Right atrium auricular region (tissue), 2 donors: ENCODE results near the gene RPH3AL. TPM values are rescaled to one million over a fixed set of nuclear protein-coding genes. Genes with fewer than 3 reads are reported as not detected.
"Not testable (repeated sequence)": the region's sequence is repeated elsewhere in the genome, so short reads cannot be mapped to it uniquely, and the experiment has no call there.

Source experiments
- DNase-seq: peaks from one replicate; pipeline ENCODE4 v3.0.0-alpha.2; 2019; ENCODE audit warnings: low spot score
- H3K27ac ChIP-seq, 2 donors: fragments of 200-600 bp; sonication (generic); 1 replicate in 1 of 2; 2 replicates in 1 of 2; pipeline ENCODE4 v1.5.1; 2016 to 2019
- H3K27me3 ChIP-seq, 2 donors: fragments of 200-600 bp; sonication (generic); one replicate each; pipeline versions ENCODE4 v1.5.1 to v1.6.0; 2017 to 2019
- H3K36me3 ChIP-seq: fragments of 200-600 bp; sonication (generic); one replicate; pipeline ENCODE4 v1.5.1; 2016
- H3K4me1 ChIP-seq, 2 donors: fragments of 200-600 bp; sonication (generic); one replicate each; pipeline versions ENCODE4 v1.5.1 to v1.6.0; 2017 to 2019
- H3K4me3 ChIP-seq, 2 donors: fragments of 200-600 bp; sonication (generic); 1 replicate in 1 of 2; 2 replicates in 1 of 2; pipeline ENCODE4 v1.5.1; 2017 to 2019; ENCODE audit warnings: mild to moderate bottlenecking in 1 of 2, moderate library complexity in 1 of 2
- H3K9me3 ChIP-seq, 2 donors: fragments of 200-600 bp; sonication (generic); one replicate each; pipeline ENCODE4 v1.5.1; 2019
- CTCF ChIP-seq, 2 donors: fragments of 200-600 bp; sonication (generic); IDR thresholded peaks; one replicate each; pipeline ENCODE4 v1.5.1; 2019; ENCODE audit warnings: antibody characterized with exemption in 2 of 2
- total RNA-seq, 2 donors: library from RNA; depleted of rRNA; stranded (reverse); fragments of >200 nt; gene quantifications; one replicate each; pipeline ENCODE4 v1.1.0, GENCODE V29; 2016

The RPH3AL gene
- total RNA-seq, 2 donors from 2014 or later = 7.2 to 13.1 TPM

- no peaks in the 10 kb centered on the region for H3K27me3 ChIP-seq
- H3K4me3 ChIP-seq = no peak overlapping the region
- no peak for DNase-seq
- TF ChIP-seq CTCF (IDR thresholded peaks at IDR 0.05) = no peak
- H3K9me3 ChIP-seq = no peaks in the 10 kb centered on the region
- H3K4me1 ChIP-seq = no peaks in the 10 kb centered on the region
- H3K27ac ChIP-seq = no peak overlapping the region
- peaks cover 4% of the 10 kb centered on the region for H3K36me3 ChIP-seq
These were observed 33.3 kb downstream of the RPH3AL start for GRCh38 chr17:319266-319665.

- H3K9me3 ChIP-seq, H3K4me3 ChIP-seq, H3K36me3 ChIP-seq, H3K27me3 ChIP-seq, H3K27ac ChIP-seq, H3K4me1 ChIP-seq, DNase-seq: not testable (repeated sequence)
These were observed 35.5 kb downstream of the RPH3AL start for GRCh38 chr17:317070-317469.

- not testable (repeated sequence) for H3K4me3 ChIP-seq, H3K27ac ChIP-seq, H3K9me3 ChIP-seq, H3K4me1 ChIP-seq, DNase-seq, H3K27me3 ChIP-seq, H3K36me3 ChIP-seq
These were observed 37.2 kb downstream of the RPH3AL start for GRCh38 chr17:315399-315798.

- H3K9me3 ChIP-seq, H3K27me3 ChIP-seq, H3K27ac ChIP-seq, H3K4me3 ChIP-seq, DNase-seq, H3K4me1 ChIP-seq, H3K36me3 ChIP-seq: not testable (repeated sequence)
These were observed 38.0 kb downstream of the RPH3AL start for GRCh38 chr17:314614-314944.

- no peak for TF ChIP-seq CTCF (IDR thresholded peaks at IDR 0.05)
- Histone ChIP-seq H3K4me1 (no peaks in the 10 kb centered on the region), H3K27ac (no peak overlapping the region), H3K4me3 (no peak overlapping the region), H3K27me3 (no peaks in the 10 kb centered on the region), H3K9me3 (no peaks in the 10 kb centered on the region), H3K36me3 (peaks cover 2% of the 10 kb centered on the region)
- DNase-seq = no peak
These were observed 38.5 kb downstream of the RPH3AL start for GRCh38 chr17:313911-314613.

GRCh38 chr17:313231-313630 lies 39.4 kb downstream of the RPH3AL start:
- H3K9me3 ChIP-seq = no peaks in the 10 kb centered on the region
- no peak for DNase-seq
- no peak overlapping the region for H3K27ac ChIP-seq

GRCh38 chr17:312476-313148 lies 40.0 kb downstream of the RPH3AL start:
- Histone ChIP-seq H3K9me3 (no peaks in the 10 kb centered on the region), H3K4me1 (peaks cover 0 to 6% of the 10 kb centered on the region in 2 donors), H3K27ac (no peak overlapping the region), H3K4me3 (no peak overlapping the region), H3K27me3 (no peaks in the 10 kb centered on the region), H3K36me3 (no peaks in the 10 kb centered on the region)
- DNase-seq = no peak
- TF ChIP-seq CTCF (IDR thresholded peaks at IDR 0.05) = no peak

More at GRCh38 chr17:313231-313630, 39.4 kb downstream of the RPH3AL start:
- H3K4me1 ChIP-seq = peaks cover 0 to under 1% of the 10 kb centered on the region in 2 donors
- TF ChIP-seq CTCF (IDR thresholded peaks at IDR 0.05) = no peak
- H3K36me3 ChIP-seq = no peaks in the 10 kb centered on the region
- H3K4me3 ChIP-seq = no peak overlapping the region
- H3K27me3 ChIP-seq = no peaks in the 10 kb centered on the region
